GM15510 (cell line): Measurements from ENCODE around the gene TSPAN15.

Experiments
- POLR2A ChIP-seq: IDR thresholded peaks from 3 replicates; pipeline ENCODE4 v1.6.1; 2011; ENCODE audit warnings: borderline replicate concordance; ENCODE audit not compliant: insufficient read length; ENCODE audit errors: extremely low read depth

TSPAN15 gene

GRCh38 chr10:69451209-69451783, at the start of gene TSPAN15:
Gene TSPAN15 (plus strand): TSS chr10:69451465. CDS start chr10:69451595, 130 bp downstream.
- TF ChIP-seq POLR2A: no peak

GRCh38 chr10:69402386-69402785, 48.9 kb upstream of the TSPAN15 start:
- no peak for TF ChIP-seq POLR2A

DNA sequence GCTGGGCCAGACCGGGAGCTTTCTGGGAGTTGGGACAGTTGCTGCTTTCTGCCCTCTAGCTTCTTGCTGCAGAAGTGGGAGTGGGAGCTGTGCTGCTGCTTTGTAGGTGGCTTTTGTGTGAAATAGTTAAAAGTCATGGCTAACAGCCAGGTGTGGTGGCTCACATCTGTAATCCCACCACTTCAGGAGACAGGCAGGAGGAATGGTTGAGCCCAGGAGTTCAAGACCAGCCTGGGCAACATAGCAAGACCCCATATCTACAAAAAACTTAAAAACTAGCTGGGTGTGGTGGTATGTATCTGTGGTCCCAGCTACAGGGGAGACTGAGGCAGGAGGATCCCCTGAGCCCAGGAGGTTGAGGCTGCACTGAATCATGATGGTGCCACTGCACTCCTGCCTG, 48.2 kb upstream of the TSPAN15 start:
- no peak for TF ChIP-seq POLR2A

DNA sequence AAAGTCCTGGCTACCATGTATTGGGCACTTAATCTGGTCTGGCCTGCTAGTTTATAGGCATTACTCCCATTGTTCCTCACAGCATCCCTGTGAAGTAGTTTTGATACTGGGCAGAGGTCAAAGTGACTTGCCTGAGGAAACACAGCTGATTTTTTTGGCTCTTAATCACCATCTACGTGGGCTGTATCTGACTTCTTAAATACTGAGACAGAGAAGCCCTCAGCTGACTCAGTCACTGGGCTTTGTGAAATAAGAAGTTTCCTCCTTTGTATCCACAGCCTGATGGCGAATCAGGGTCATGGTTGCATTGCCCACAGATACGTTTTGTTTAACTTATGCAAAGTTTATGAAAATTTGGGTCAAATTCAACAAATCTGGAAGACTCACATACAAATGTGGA, 47.7 kb upstream of the TSPAN15 start:
- no peak for TF ChIP-seq POLR2A

DNA sequence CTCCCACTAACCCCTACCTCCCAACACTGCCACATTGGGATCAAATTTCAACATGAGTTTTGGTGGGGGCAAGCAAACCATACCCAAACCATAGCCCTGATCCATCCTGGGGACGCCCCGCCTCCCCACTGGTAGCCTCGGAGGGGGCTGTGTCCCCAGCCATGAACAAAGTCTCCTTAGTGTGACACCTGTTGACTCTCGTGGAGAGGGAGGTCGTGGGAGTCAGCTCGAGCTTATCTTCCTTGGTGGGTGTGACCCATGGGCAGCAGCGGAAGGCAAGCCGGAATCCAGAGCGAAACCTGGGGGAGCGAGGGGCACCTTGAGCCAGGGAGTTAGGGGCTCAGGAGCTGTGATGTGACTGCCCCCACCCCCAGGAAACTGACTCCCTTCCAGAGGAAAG, 46.5 kb upstream of the TSPAN15 start:
- TF ChIP-seq POLR2A: no peak

GRCh38 chr10:69405221-69405620, 46.0 kb upstream of the TSPAN15 start:
- no peak for TF ChIP-seq POLR2A

- no peak for TF ChIP-seq POLR2A
These were observed 44.9 kb upstream of the TSPAN15 start for GRCh38 chr10:69406302-69406811.

DNA sequence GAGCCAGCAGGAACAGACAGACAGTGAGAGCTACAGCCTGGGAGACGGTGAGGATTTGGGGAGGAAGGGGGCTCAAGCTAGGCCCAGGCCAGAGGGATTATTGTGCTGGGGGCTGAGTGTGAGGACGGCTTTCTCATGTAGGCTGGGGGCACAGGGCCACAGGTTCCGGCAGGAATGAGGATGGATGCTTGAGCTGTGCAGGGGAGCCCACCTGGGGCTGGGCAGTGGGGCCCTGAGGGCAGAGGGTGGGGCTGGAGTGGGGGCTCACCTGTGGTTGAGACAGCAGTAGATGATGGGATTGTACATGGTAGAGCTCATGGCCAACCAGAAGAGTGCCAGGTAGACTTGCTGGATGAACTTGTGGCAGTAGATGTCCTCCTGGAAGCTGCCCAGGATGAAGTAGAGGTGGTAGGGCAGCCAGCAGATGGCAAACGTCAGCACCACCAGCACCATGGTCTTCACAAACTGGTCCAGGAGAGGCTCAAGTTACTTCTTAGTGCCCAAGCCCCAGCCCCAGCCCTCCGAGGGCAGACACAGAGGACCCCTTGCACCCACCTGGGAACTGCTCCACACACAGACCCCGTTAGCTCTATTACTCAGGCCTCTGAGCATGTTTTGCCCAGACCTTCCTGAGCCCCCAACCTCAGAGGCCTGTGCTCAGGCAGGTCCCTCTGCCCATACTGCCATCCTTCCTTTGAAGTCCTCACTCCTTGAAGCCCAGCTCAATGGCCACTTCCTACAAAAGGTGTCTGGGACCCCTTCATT, 44.3 kb upstream of the TSPAN15 start:
- TF ChIP-seq POLR2A: no peak

GRCh38 chr10:69407621-69408301, 43.5 kb upstream of the TSPAN15 start:
- TF ChIP-seq POLR2A: no peak

DNA sequence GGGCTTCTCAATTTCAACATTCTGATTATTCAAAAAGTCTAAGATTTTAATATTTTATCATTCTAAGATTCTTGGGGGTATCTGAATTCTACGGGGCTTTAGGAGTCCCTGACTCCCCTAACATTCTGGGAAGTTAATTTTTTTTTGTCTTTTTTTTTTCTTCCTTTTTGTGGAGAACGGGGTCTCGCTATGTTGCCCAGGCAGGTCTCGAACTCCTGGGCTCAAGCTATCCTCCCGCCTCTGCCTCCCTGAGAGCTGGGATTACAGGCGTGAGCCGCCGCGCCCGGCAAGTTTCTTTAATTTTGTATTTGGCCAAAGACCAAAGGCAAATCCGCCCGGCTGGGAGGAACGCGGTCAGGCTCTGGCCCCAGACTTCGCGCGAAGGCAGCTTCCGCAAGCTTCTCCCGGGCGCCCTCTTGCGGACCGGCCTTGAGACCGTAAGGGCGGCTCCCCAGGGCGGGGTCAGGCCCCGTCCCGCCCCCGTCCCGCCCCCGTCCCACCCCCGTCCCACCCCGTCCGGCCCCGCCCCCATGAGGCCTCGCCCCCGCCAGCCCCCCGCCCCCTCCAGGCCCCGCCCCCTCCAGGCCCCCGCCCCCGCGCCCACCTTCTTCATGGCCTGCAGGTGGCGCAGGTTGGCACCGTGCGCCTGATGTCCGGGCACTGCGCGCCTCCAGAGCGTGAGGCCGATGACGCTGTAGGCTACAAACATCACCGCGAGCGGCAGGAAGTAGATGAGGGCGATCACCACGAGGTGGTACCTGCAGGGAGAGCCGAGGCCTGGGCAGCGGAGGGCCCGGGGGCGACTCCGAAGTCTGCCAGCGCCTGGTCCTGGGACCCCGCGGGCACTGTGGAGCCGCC, 42.7 kb upstream of the TSPAN15 start:
- TF ChIP-seq POLR2A: peak; percentile 41

- no peak for TF ChIP-seq POLR2A
These were observed 42.1 kb upstream of the TSPAN15 start for GRCh38 chr10:69409176-69409495.

GRCh38 chr10:69409968-69410367, 41.3 kb upstream of the TSPAN15 start:
- no peak for TF ChIP-seq POLR2A

- no peak for TF ChIP-seq POLR2A
These were observed 40.8 kb upstream of the TSPAN15 start for GRCh38 chr10:69410487-69410886.

GRCh38 chr10:69411476-69411875, 39.8 kb upstream of the TSPAN15 start:
- no peak for TF ChIP-seq POLR2A
